NCI-H345 treated with DMSO at 0.1 percent for 48 hours (cell line): Measurements from ENCODE around the gene GPR18.
"Not testable (repeated sequence)": the region's sequence is repeated elsewhere in the genome, so short reads cannot be mapped to it uniquely, and the experiment has no call there.

Source experiments
- DNase-seq: peaks from one replicate; lab custom pipeline; 2025; ENCODE audit not compliant: unreplicated experiment; lab: John Stamatoyannopoulos, UW

The GPR18 gene

GRCh38 chr13:99268822-99269221 is 10.6 kb upstream of the GPR18 start:
- no peak for DNase-seq

GRCh38 chr13:99267927-99268326 is 9.7 kb upstream of the GPR18 start:
- DNase-seq = no peak

GRCh38 chr13:99266827-99267226 is 8.6 kb upstream of the GPR18 start:
- no peak for DNase-seq

GRCh38 chr13:99265821-99266426 is 7.7 kb upstream of the GPR18 start:
- DNase-seq = peak; percentile 47

DNA sequence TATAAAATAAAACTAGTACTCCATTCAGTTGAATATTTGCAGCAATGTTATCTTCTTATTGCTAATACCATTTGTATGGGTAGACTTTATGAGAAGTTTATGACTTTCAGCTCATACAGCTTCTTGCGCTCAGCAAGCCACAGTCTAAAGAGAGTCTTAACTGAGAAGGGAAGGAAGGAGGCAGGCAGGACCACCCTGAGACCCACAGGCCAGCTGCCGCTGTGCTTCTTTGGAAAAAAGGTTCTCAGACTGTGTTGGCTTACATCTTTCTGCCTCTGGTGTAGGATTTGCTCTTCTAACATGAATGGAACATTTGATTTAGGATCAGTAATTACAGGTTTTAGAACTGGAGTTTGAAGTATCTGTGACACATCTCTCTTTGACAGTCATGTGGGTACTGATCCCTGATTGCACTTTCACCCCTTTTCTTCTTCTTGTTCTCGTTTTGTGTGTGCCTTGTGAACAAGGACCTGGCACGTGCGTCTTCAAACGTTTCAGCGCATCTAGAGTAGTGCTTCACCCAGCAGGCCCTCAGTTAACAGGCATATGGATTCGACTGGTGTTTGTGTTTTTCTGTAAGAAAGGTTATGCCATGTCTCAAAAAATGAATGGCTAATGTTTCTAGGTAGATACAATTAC is 7.1 kb upstream of the GPR18 start:
- DNase-seq = no peak

DNA sequence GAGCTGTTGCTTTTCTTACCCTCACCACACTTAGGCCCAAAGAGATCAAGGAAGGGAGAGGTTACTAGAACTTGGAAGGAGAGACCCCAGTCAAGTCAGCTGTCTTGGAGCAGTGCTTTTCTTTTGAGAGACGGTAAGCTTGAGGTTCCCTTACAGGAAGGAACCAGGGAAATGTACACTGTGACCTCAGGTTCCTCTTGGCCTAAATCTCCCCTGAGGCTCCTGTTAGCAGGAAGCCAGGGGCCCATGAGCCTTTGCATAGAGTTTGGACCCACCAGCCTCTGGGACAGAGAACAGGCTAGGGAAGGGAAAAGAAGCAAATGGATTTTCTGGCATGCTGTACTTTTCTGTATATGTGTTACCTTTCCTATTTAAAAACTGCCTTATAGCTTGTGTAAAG is 5.9 kb upstream of the GPR18 start:
- no peak for DNase-seq

GRCh38 chr13:99263126-99263785 is 5.1 kb upstream of the GPR18 start:
- no peak for DNase-seq

DNA sequence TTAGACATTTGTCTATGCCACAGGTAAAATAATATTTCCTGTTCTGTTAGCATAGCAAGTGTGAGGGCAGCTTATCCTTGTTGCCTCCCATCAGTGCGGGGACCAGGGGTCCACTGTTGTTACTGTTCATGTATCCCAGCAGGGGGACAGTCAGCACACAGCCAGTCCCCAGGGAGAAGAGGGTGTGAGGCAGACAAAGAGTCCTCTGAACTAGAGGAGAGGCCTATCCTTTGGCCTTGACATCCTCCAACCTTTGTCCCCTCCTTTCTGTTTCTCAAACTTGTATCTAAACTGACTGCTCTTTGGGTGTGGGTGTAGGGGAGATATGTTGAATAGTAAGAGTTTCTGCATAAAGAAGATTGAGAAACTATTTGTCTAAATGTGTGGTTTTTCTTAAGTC is 2.9 kb upstream of the GPR18 start:
- no peak for DNase-seq

- no peak for DNase-seq
Measured at GRCh38 chr13:99260216-99260615, 2.0 kb upstream of the GPR18 start.

- DNase-seq = no peak
Measured at GRCh38 chr13:99258946-99259345, 767 bp upstream of the GPR18 start.

GRCh38 chr13:99257291-99257690 is 888 bp downstream of the GPR18 start:
- no peak for DNase-seq

- no peak for DNase-seq
Measured at GRCh38 chr13:99256709-99257108, 1.5 kb downstream of the GPR18 start.

- no peak for DNase-seq
Measured at GRCh38 chr13:99256283-99256682, 1.9 kb downstream of the GPR18 start.

GRCh38 chr13:99255271-99255670 is 2.9 kb downstream of the GPR18 start:
- DNase-seq = no peak

- DNase-seq = no peak
Measured at GRCh38 chr13:99254830-99255229, 3.3 kb downstream of the GPR18 start.

- no peak for DNase-seq
Measured at GRCh38 chr13:99251921-99252320, 6.3 kb downstream of the GPR18 start.

- no peak for DNase-seq
Measured at GRCh38 chr13:99250982-99251825, 7.0 kb downstream of the GPR18 start.

GRCh38 chr13:99249606-99250005 is 8.6 kb downstream of the GPR18 start:
- not testable (repeated sequence) for DNase-seq

GRCh38 chr13:99249178-99249577 is 9.0 kb downstream of the GPR18 start:
- DNase-seq = not testable (repeated sequence)

DNA sequence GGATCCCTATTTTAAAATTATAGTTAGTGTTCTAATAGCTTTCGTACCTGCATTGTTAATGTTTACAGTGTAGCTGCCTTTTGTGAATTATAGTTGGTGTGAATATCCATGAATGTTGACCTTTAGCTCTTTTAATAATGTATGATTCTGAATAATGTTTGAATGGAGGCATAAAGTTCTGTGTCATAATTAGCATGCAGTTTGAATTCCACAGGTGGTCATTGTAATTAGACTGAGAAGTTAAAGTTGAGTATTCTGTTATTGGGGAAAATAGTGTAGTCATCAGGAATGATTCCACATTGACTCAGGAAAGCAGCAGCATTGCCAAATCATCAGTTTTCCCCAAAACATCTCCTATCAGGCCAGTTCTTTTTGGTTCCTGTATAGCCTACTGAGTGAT is 12.1 kb downstream of the GPR18 start:
- no peak for DNase-seq

DNA sequence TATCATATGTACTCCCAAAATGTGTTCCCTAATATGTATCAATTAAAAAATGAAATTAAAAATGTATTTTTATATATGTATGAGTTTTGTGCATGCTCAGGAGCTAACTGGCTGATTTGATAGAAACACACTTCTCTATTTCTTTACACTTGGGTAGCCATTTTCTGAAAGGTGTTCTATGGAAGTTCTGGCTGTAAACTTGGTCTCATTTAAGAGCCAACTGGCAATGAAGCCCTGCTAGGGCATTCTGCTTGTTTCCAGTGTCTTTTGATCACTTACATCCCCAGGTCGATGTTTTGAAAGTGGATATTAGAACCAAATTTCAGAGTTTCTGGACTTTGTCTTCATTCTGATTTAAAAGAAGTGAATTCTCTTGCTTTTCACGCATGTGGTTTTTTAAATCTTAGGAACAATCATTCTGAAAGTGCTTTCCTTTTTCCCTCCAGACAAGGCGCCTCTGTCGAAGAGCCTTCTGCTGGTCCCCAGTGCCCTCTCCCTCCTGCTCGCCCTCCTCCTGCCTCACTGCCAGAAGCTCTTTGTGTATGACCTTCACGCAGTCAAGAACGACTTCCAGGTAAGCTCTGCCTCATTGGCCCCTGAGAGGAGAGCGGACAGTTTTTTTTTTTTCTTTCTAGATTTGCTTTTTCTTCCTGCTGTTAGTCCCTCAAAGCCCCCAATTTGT is 20.1 kb downstream of the GPR18 start:
- DNase-seq = no peak
